HEK293T (cell line): ENCODE measurements around the gene S1PR2.

Experiments
- CTBP1 ChIP-seq: fragments of 450-650 bp; IDR thresholded peaks from 2 replicates; pipeline ENCODE4 v1.6.1; 2016; ENCODE audit warnings: borderline replicate concordance
- FOXA1 ChIP-seq: fragments of 450-650 bp; IDR thresholded peaks from 2 replicates; pipeline ENCODE4 v1.6.1; 2016; ENCODE audit warnings: mild to moderate bottlenecking
- FOXM1 ChIP-seq: fragments of 450-650 bp; IDR thresholded peaks from 2 replicates; pipeline ENCODE4 v1.6.1; 2017; ENCODE audit warnings: mild to moderate bottlenecking, borderline replicate concordance

DNA sequence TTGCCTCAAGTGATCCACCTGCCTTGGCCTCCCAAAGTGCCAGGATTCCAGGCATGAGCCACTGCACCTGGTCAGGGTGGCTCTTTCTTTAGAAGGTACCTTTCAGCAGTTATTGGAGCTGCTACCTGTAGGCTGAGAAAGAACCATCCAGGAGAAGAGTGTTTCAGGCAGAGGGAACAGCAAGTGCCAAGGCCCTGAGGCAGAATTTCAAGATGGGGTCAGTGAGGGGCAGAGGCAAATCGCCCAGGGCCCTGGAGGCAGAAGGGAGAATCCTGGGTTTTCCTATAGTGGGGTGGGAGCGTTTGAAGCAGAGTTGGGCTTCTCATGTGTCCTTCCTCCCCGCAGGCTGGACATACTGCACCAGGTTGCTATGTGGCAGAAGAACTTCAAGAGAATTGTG is 23.1 kb upstream of the S1PR2 start:
- TF ChIP-seq FOXM1 (no peak), CTBP1 (no peak), FOXA1 (no peak)
